Stimulated activated naive CD8-positive, alpha-beta T cell treated with anti-CD3 and anti-CD28 coated beads, Interleukin-15, amount 100 ng/mL, for 72 hours (primary cell): ENCODE results near the gene ARHGAP25.

Source experiments
- ATAC-seq: fragments of 150-1000 bp; cut with Tn5 transposase; 2 replicates; pipeline ENCODE4 v1.10.0; 2021; ENCODE audit warnings: mild to moderate bottlenecking, moderate library complexity
- DNase-seq, 2 donors: peaks; one replicate each; pipeline ENCODE4 v3.0.0; 2021 to 2022
- H3K27ac Mint-ChIP-seq, 2 donors: one replicate each; pipeline ENCODE4 v1.8.0; 2022; ENCODE audit warnings: mild to moderate bottlenecking in 2 of 2, mixed read lengths in 2 of 2, moderate library complexity in 2 of 2
- H3K27me3 Mint-ChIP-seq: one replicate; pipeline ENCODE4 v1.8.0; 2022; ENCODE audit warnings: mixed read lengths
- H3K4me1 Mint-ChIP-seq: one replicate; pipeline ENCODE4 v1.8.0; 2022; ENCODE audit warnings: mild to moderate bottlenecking, mixed read lengths
- H3K4me3 Mint-ChIP-seq, 2 donors: one replicate each; pipeline ENCODE4 v1.8.0; 2022; ENCODE audit warnings: mild to moderate bottlenecking in 2 of 2, mixed read lengths in 2 of 2, moderate library complexity in 1 of 2
- H3K9me3 Mint-ChIP-seq, 2 donors: one replicate each; pipeline ENCODE4 v1.8.0; 2022; ENCODE audit warnings: mixed read lengths in 2 of 2

Gene ARHGAP25

GRCh38 chr2:68732036-68732932 lies 2.3 kb upstream of the ARHGAP25 start:
- Mint-ChIP-seq H3K4me1 (peaks cover 25% of the 10 kb centered on the region), H3K27ac (peak overlapping the region in 1 of 2 donors; percentile 36), H3K4me3 (no peak overlapping the region), H3K9me3 (no peaks in the 10 kb centered on the region), H3K27me3 (no peaks in the 10 kb centered on the region)
- DNase-seq (no peak), ATAC-seq (no peak)

- H3K4me3 Mint-ChIP-seq: no peak overlapping the region
- peaks cover 27% of the 10 kb centered on the region for H3K4me1 Mint-ChIP-seq
- ATAC-seq (no peak), DNase-seq (no peak)
- H3K27me3 Mint-ChIP-seq: no peaks in the 10 kb centered on the region
- no peaks in the 10 kb centered on the region for H3K9me3 Mint-ChIP-seq
- H3K27ac Mint-ChIP-seq: no peak overlapping the region
These were observed 1.2 kb upstream of the ARHGAP25 start for GRCh38 chr2:68733365-68733764.

GRCh38 chr2:68734176-68734575 lies 435 bp upstream of the ARHGAP25 start:
- peak; percentile 15 for ATAC-seq
- Mint-ChIP-seq H3K4me3 (no peak overlapping the region), H3K4me1 (peaks cover 35% of the 10 kb centered on the region), H3K9me3 (no peaks in the 10 kb centered on the region), H3K27ac (no peak overlapping the region), H3K27me3 (no peaks in the 10 kb centered on the region)
- DNase-seq: no peak

GRCh38 chr2:68736086-68736485 lies 1.5 kb downstream of the ARHGAP25 start:
- DNase-seq (no peak), ATAC-seq (no peak)
- Mint-ChIP-seq H3K4me1 (peaks cover 48% of the 10 kb centered on the region), H3K9me3 (no peaks in the 10 kb centered on the region), H3K4me3 (peak overlapping the region in 1 of 2 donors; percentile 74), H3K27ac (peak overlapping the region in 1 of 2 donors; percentile 68), H3K27me3 (no peaks in the 10 kb centered on the region)

GRCh38 chr2:68737711-68738110 lies 3.1 kb downstream of the ARHGAP25 start:
- Mint-ChIP-seq H3K27me3 (no peaks in the 10 kb centered on the region), H3K9me3 (no peaks in the 10 kb centered on the region), H3K4me3 (peak overlapping the region in 1 of 2 donors; percentile 72), H3K4me1 (peaks cover 52% of the 10 kb centered on the region), H3K27ac (peak overlapping the region; percentile 75 to 86)
- peak; percentile 49 for ATAC-seq
- DNase-seq: peak in 1 of 2 donors; percentile 52

GRCh38 chr2:68738906-68739594 lies 4.4 kb downstream of the ARHGAP25 start:
- ATAC-seq: no peak
- peak overlapping the region in 1 of 2 donors; percentile 72 for H3K4me3 Mint-ChIP-seq
- no peaks in the 10 kb centered on the region for H3K27me3 Mint-ChIP-seq
- H3K9me3 Mint-ChIP-seq: no peaks in the 10 kb centered on the region
- H3K4me1 Mint-ChIP-seq: peaks cover 65% of the 10 kb centered on the region
- DNase-seq: no peak
- H3K27ac Mint-ChIP-seq: peak overlapping the region; percentile 61 to 87

- Mint-ChIP-seq H3K4me1 (peaks cover 73% of the 10 kb centered on the region), H3K9me3 (no peaks in the 10 kb centered on the region), H3K27ac (peak overlapping the region in 1 of 2 donors; percentile 87), H3K27me3 (no peaks in the 10 kb centered on the region), H3K4me3 (peak overlapping the region in 1 of 2 donors; percentile 72)
- ATAC-seq (no peak), DNase-seq (no peak)
These were observed 5.2 kb downstream of the ARHGAP25 start for GRCh38 chr2:68739595-68740399.

- peak overlapping the region in 1 of 2 donors; percentile 83 for H3K27ac Mint-ChIP-seq
- H3K4me1 Mint-ChIP-seq: peaks cover 79% of the 10 kb centered on the region
- no peaks in the 10 kb centered on the region for H3K27me3 Mint-ChIP-seq
- DNase-seq (no peak), ATAC-seq (peak; percentile 52)
- peaks cover 0 to 5% of the 10 kb centered on the region in 2 donors for H3K9me3 Mint-ChIP-seq
- H3K4me3 Mint-ChIP-seq: peak overlapping the region in 1 of 2 donors; percentile 72
These were observed 5.8 kb downstream of the ARHGAP25 start for GRCh38 chr2:68740400-68740914.

- Mint-ChIP-seq H3K27ac (peak overlapping the region in 1 of 2 donors; percentile 83), H3K4me1 (peaks cover 87% of the 10 kb centered on the region), H3K27me3 (no peaks in the 10 kb centered on the region), H3K4me3 (peak overlapping the region in 1 of 2 donors; percentile 25), H3K9me3 (peaks cover 0 to 5% of the 10 kb centered on the region in 2 donors)
- ATAC-seq (no peak), DNase-seq (no peak)
These were observed 6.6 kb downstream of the ARHGAP25 start for GRCh38 chr2:68741238-68741637.

GRCh38 chr2:68741805-68742306 lies 7.2 kb downstream of the ARHGAP25 start:
- Mint-ChIP-seq H3K9me3 (peaks cover 0 to 5% of the 10 kb centered on the region in 2 donors), H3K27me3 (no peaks in the 10 kb centered on the region), H3K4me3 (peak overlapping the region; percentile 27 to 40), H3K4me1 (peaks cover 93% of the 10 kb centered on the region), H3K27ac (peak overlapping the region in 1 of 2 donors; percentile 27)
- DNase-seq: no peak
- ATAC-seq: peak; percentile 47

- Mint-ChIP-seq H3K27me3 (no peaks in the 10 kb centered on the region), H3K4me3 (peak overlapping the region; percentile 10 to 77), H3K4me1 (peaks cover 98% of the 10 kb centered on the region), H3K9me3 (peaks cover 0 to 5% of the 10 kb centered on the region in 2 donors), H3K27ac (peak overlapping the region in 1 of 2 donors; percentile 64)
- DNase-seq (no peak), ATAC-seq (no peak)
These were observed 8.2 kb downstream of the ARHGAP25 start for GRCh38 chr2:68742626-68743415.

GRCh38 chr2:68743531-68743930 lies 8.9 kb downstream of the ARHGAP25 start:
- ATAC-seq: no peak
- Mint-ChIP-seq H3K27ac (peak overlapping the region in 1 of 2 donors; percentile 57), H3K9me3 (peaks cover 0 to 5% of the 10 kb centered on the region in 2 donors), H3K27me3 (no peaks in the 10 kb centered on the region), H3K4me1 (peaks cover 98% of the 10 kb centered on the region), H3K4me3 (peak overlapping the region in 1 of 2 donors; percentile 77)
- no peak for DNase-seq

GRCh38 chr2:68744366-68744912 lies 9.8 kb downstream of the ARHGAP25 start:
- Mint-ChIP-seq H3K27me3 (no peaks in the 10 kb centered on the region), H3K4me3 (peak overlapping the region; percentile 53 to 77), H3K9me3 (peaks cover 0 to 5% of the 10 kb centered on the region in 2 donors), H3K27ac (peak overlapping the region; percentile 65 to 92), H3K4me1 (peaks cover 98% of the 10 kb centered on the region)
- ATAC-seq (no peak), DNase-seq (no peak)

GRCh38 chr2:68745006-68745405 lies 10.4 kb downstream of the ARHGAP25 start:
- Mint-ChIP-seq H3K27me3 (no peaks in the 10 kb centered on the region), H3K4me3 (peak overlapping the region; percentile 53 to 77), H3K9me3 (peaks cover 0 to 5% of the 10 kb centered on the region in 2 donors)

More at GRCh38 chr2:68745006-68745405, 10.4 kb downstream of the ARHGAP25 start:
- peaks cover 93% of the 10 kb centered on the region for H3K4me1 Mint-ChIP-seq
- DNase-seq (peak; percentile 15 to 75), ATAC-seq (peak; percentile 90)
- H3K27ac Mint-ChIP-seq: peak overlapping the region in 1 of 2 donors; percentile 92
